ENCODE data around the gene GBX1. TPM values are rescaled to one million over a fixed set of nuclear protein-coding genes. Genes with fewer than 3 reads are reported as not detected.

Gene GBX1
- total RNA-seq, 1 donor from 2014 or later, result not detected

- Mint-ChIP-seq H3K4me1 (peaks cover 2% of the 10 kb centered on the region), H3K36me3 (no peaks in the 10 kb centered on the region), H3K27me3 (ENCODE audit: insufficient read depth, low read depth) (peaks cover 4% of the 10 kb centered on the region), H3K4me3 (no peak overlapping the region), H3K9me3 (no peaks in the 10 kb centered on the region), H3K27ac (no peak overlapping the region)
- Histone ChIP-seq H3K79me2 (ENCODE audit: low read depth) (no peaks in the 10 kb centered on the region), H3K4me1 (peaks cover 18% of the 10 kb centered on the region), H3K9ac (no peak overlapping the region), H3K27ac (no peak overlapping the region), H2AFZ (replicated peaks) (no peak overlapping the region), H3K36me3 (no peaks in the 10 kb centered on the region), H4K20me1 (ENCODE audit: low read depth) (peaks cover 7% of the 10 kb centered on the region), H3K27me3 (peaks cover 18% of the 10 kb centered on the region), H3K9me3 (ENCODE audit: low read depth) (no peaks in the 10 kb centered on the region), H3F3A (ENCODE audit: low read depth) (peaks cover 16% of the 10 kb centered on the region), H3K4me3 (no peak overlapping the region), H3K4me2 (no peak overlapping the region)
- no peak for TF ChIP-seq CTCF (IDR thresholded peaks at IDR 0.05)
- TF ChIP-seq EZH2 (IDR thresholded peaks at IDR 0.05), result no peak
- TF ChIP-seq EZH2phosphoT487 (IDR thresholded peaks at IDR 0.05), result no peak
- DNase-seq (ENCODE audit: low spot score), result no peak
Observed at GRCh38 chr7:151207315-151207714, 39.8 kb upstream of the GBX1 start.

- Histone ChIP-seq H3K4me2 (no peak overlapping the region), H3K4me3 (no peak overlapping the region), H3K36me3 (no peaks in the 10 kb centered on the region), H3F3A (ENCODE audit: low read depth) (peaks cover 15% of the 10 kb centered on the region), H2AFZ (replicated peaks) (no peak overlapping the region), H3K9ac (no peak overlapping the region), H3K79me2 (ENCODE audit: low read depth) (no peaks in the 10 kb centered on the region), H3K27me3 (peaks cover 18% of the 10 kb centered on the region), H4K20me1 (ENCODE audit: low read depth) (peaks cover 7% of the 10 kb centered on the region), H3K9me3 (ENCODE audit: low read depth) (no peaks in the 10 kb centered on the region), H3K27ac (no peak overlapping the region), H3K4me1 (peaks cover 18% of the 10 kb centered on the region)
- no peak overlapping the region for H3K4me3 Mint-ChIP-seq
- H3K4me1 Mint-ChIP-seq, result peaks cover 2% of the 10 kb centered on the region
- no peak for DNase-seq (ENCODE audit: low spot score)
- H3K36me3 Mint-ChIP-seq, result no peaks in the 10 kb centered on the region
- no peak overlapping the region for H3K27ac Mint-ChIP-seq
- peaks cover 4% of the 10 kb centered on the region for H3K27me3 Mint-ChIP-seq (ENCODE audit: insufficient read depth, low read depth)
- H3K9me3 Mint-ChIP-seq, result no peaks in the 10 kb centered on the region
- TF ChIP-seq EZH2 (IDR thresholded peaks at IDR 0.05), result no peak
- no peak for TF ChIP-seq EZH2phosphoT487 (IDR thresholded peaks at IDR 0.05)
- TF ChIP-seq CTCF (IDR thresholded peaks at IDR 0.05), result no peak
Observed at GRCh38 chr7:151206914-151207313, 39.4 kb upstream of the GBX1 start.

- H3K36me3 Mint-ChIP-seq, result no peaks in the 10 kb centered on the region
- Histone ChIP-seq H3K27me3 (peaks cover 18% of the 10 kb centered on the region), H3K36me3 (no peaks in the 10 kb centered on the region), H3K4me2 (no peak overlapping the region), H3F3A (ENCODE audit: low read depth) (peaks cover 4% of the 10 kb centered on the region), H3K4me1 (peaks cover 14% of the 10 kb centered on the region), H3K9me3 (ENCODE audit: low read depth) (no peaks in the 10 kb centered on the region), H3K27ac (no peak overlapping the region), H3K79me2 (ENCODE audit: low read depth) (no peaks in the 10 kb centered on the region), H3K4me3 (no peak overlapping the region), H3K9ac (no peak overlapping the region), H4K20me1 (ENCODE audit: low read depth) (peaks cover 3% of the 10 kb centered on the region), H2AFZ (replicated peaks) (no peak overlapping the region)
- DNase-seq (ENCODE audit: low spot score), result no peak
- H3K27me3 Mint-ChIP-seq (ENCODE audit: insufficient read depth, low read depth), result peaks cover 6% of the 10 kb centered on the region
- no peak overlapping the region for H3K27ac Mint-ChIP-seq
- peaks cover 2% of the 10 kb centered on the region for H3K9me3 Mint-ChIP-seq
- H3K4me3 Mint-ChIP-seq, result no peak overlapping the region
- TF ChIP-seq EZH2phosphoT487 (IDR thresholded peaks at IDR 0.05) (no peak), CTCF (IDR thresholded peaks at IDR 0.05) (no peak), EZH2 (IDR thresholded peaks at IDR 0.05) (no peak)
- peaks cover 2% of the 10 kb centered on the region for H3K4me1 Mint-ChIP-seq
Observed at GRCh38 chr7:151205730-151206129, 38.2 kb upstream of the GBX1 start.

Measured in neural progenitor cell (in vitro differentiated cells).